Stimulated activated CD4-positive, alpha-beta T cell treated with anti-CD3 and anti-CD28 coated beads, Interleukin-4, amount 100 ng/mL, for 24 hours (primary cell): ENCODE results near the gene RANBP3.
"Not testable (repeated sequence)": the region's sequence is repeated elsewhere in the genome, so short reads cannot be mapped to it uniquely, and the experiment has no call there.

Experiments
- DNase-seq: peaks from one replicate; pipeline ENCODE4 v3.0.0-alpha.2; 2020

The RANBP3 gene

GRCh38 chr19:6006070-6006446 lies 28.1 kb upstream of the RANBP3 start:
- DNase-seq, result not testable (repeated sequence)

GRCh38 chr19:6005321-6006069 lies 27.6 kb upstream of the RANBP3 start:
- DNase-seq, result no peak

- no peak for DNase-seq
These were observed 26.0 kb upstream of the RANBP3 start for GRCh38 chr19:6003976-6004375.

GRCh38 chr19:6002591-6002990 lies 24.7 kb upstream of the RANBP3 start:
- no peak for DNase-seq

- no peak for DNase-seq
These were observed 22.4 kb upstream of the RANBP3 start for GRCh38 chr19:6000228-6000847.

GRCh38 chr19:5999693-6000092 lies 21.8 kb upstream of the RANBP3 start:
- DNase-seq, result no peak

GRCh38 chr19:5997371-5997770 lies 19.4 kb upstream of the RANBP3 start:
- DNase-seq, result no peak

- DNase-seq, result no peak
These were observed 18.8 kb upstream of the RANBP3 start for GRCh38 chr19:5996623-5997320.

- no peak for DNase-seq
These were observed 18.2 kb upstream of the RANBP3 start for GRCh38 chr19:5996102-5996501.

GRCh38 chr19:5995606-5996005 lies 17.7 kb upstream of the RANBP3 start:
- no peak for DNase-seq

GRCh38 chr19:5994405-5995165 lies 16.6 kb upstream of the RANBP3 start:
- no peak for DNase-seq

- no peak for DNase-seq
These were observed 15.9 kb upstream of the RANBP3 start for GRCh38 chr19:5993648-5994358.

- DNase-seq, result no peak
These were observed 15.3 kb upstream of the RANBP3 start for GRCh38 chr19:5993201-5993600.

- no peak for DNase-seq
These were observed 14.8 kb upstream of the RANBP3 start for GRCh38 chr19:5992756-5993155.

GRCh38 chr19:5991244-5991838 lies 13.4 kb upstream of the RANBP3 start:
- no peak for DNase-seq

GRCh38 chr19:5990289-5990797 lies 12.4 kb upstream of the RANBP3 start:
- DNase-seq, result no peak

GRCh38 chr19:5989388-5990074 lies 11.6 kb upstream of the RANBP3 start:
- DNase-seq, result no peak

GRCh38 chr19:5988517-5989387 lies 10.8 kb upstream of the RANBP3 start:
- no peak for DNase-seq

GRCh38 chr19:5987077-5987818 lies 9.3 kb upstream of the RANBP3 start:
- peak; percentile 80 for DNase-seq

GRCh38 chr19:5985837-5986236 lies 7.9 kb upstream of the RANBP3 start:
- not testable (repeated sequence) for DNase-seq
